GM12801 (cell line): ENCODE results near the gene EEF1E1.

ENCODE experiments used
- CTCF ChIP-seq: IDR thresholded peaks from one replicate; pipeline ENCODE4 v1.5.1; 2011; ENCODE audit warnings: control low read depth; ENCODE audit not compliant: insufficient read length; ENCODE audit errors: extremely low read depth

The EEF1E1 gene

GRCh38 chr6:8131265-8131897, 29.0 kb upstream of the EEF1E1 start:
- no peak for TF ChIP-seq CTCF

GRCh38 chr6:8130399-8130798, 28.1 kb upstream of the EEF1E1 start:
- no peak for TF ChIP-seq CTCF

GRCh38 chr6:8123236-8123635, 20.9 kb upstream of the EEF1E1 start:
- TF ChIP-seq CTCF, result no peak

GRCh38 chr6:8114956-8115355, 12.6 kb upstream of the EEF1E1 start:
- TF ChIP-seq CTCF, result no peak

GRCh38 chr6:8113131-8113654, 10.8 kb upstream of the EEF1E1 start:
- TF ChIP-seq CTCF, result no peak

GRCh38 chr6:8110725-8111124, 8.4 kb upstream of the EEF1E1 start:
- TF ChIP-seq CTCF, result no peak

GRCh38 chr6:8110117-8110721, 7.9 kb upstream of the EEF1E1 start:
- no peak for TF ChIP-seq CTCF
